HG02588 (cell line): ENCODE data around the gene IFNB1.

Experiments
- ATAC-seq: cut with Tn5 transposase; IDR thresholded peaks from one replicate; pipeline ENCODE4 v1.9.1; 2021; ENCODE audit warnings: mild to moderate bottlenecking, moderate library complexity; ENCODE audit not compliant: unreplicated experiment

The IFNB1 gene

DNA sequence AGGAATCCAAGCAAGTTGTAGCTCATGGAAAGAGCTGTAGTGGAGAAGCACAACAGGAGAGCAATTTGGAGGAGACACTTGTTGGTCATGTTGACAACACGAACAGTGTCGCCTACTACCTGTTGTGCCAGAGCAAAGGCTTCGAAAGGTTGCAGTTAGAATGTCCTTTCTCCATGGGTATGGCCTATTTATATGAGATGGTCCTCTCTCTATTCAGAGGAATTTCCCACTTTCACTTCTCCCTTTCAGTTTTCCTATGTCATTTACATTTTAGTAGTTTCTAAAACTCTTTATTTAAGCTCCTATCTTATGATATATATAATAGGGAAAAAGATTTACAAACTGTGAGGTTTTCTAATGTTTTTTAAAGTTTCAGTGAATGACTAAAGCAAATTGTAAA lies at the start of gene IFNB1:
TSS of gene IFNB1 (minus strand) at position 162 of the 400 bp plus-strand sequence. CDS start at position 89, 73 bp downstream.
- ATAC-seq = no peak

DNA sequence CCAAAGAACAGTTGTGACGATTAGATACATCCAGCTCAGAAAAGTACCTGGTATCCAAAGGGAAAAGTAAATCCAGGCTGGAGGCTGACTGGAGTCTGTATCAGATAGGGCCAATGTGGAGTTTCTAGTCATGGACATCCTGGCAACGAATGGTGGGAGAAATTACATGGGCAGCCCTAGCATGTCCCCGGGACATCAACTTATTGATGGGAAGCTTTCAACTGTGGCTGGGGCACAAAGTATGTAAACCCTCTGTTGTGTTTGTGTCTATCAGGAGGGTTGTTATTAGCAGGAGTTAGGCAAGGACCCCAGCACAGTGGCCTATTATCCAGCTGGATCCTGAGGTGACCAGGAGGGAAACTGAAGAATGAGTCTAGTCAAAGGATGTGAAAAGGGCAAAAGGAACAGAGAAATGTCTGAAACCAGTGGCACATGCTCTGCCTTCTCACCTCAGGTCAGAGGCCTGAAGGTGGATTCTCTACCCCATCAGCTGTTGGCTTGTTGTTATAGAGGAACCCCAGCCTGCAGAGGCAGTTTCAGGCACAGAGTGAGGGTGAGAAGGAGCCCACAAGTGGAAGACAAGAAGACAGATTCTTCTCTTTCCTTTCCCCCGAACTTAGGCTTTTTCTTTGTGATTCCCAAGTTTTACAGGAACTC lies 44.0 kb upstream of the IFNB1 start:
- ATAC-seq = peak; percentile 99

GRCh38 chr9:21121079-21121478 lies 43.3 kb upstream of the IFNB1 start:
- ATAC-seq = peak; percentile 48

DNA sequence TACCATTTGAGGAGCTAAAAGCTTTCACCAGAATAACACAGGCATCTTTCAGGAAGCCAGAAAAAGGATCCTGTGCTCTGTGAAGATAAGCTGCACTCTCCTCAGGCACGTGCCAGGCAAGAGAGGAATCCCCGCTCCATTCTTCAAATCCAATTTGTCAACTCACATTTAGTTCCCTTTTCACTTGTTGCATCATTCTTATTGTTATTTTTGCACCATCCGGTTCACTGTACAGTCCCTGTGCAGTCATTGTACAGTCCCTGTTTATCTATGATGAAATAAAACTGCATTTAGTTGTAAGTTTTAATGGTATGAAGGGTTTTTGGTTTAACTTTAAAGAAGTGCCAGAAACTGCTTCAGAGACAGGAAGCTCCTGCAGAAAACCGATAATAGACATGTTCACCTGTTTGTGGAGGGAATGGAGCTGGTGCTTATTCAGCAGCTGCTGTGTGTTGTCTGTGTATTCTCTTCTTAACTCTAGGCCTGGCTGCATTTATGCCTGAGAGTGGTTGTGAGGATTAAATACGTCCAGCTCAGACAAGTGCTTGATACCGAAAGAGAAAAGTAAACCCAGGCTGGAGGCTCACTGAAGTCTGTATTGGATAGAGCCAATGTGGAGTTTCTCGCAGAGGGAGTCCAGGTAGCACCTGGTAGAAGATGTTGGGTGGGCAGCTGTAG lies 41.5 kb upstream of the IFNB1 start:
- no peak for ATAC-seq

DNA sequence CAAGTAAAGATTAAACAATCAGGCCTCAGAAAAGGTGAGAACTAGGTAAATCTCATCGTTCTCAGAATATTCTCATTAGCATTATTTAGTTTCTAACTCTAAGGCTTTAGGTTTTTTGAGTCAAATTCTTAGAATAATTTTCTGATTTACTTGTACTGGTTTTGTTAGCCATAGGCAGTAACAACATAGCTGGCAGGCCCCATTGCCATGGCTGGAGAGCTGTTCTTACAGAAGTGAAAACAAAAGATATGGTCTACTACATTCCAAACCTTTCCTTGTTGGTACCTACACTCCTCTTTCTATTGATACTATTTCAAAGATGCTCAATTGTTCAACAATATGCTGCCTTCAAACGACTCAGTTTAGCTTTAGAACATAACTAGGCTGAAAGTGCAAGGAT lies 36.6 kb upstream of the IFNB1 start:
- ATAC-seq = no peak

- peak; percentile 95 for ATAC-seq
Measured at GRCh38 chr9:21110708-21111576, 33.2 kb upstream of the IFNB1 start.

- no peak for ATAC-seq
Measured at GRCh38 chr9:21104787-21105186, 27.0 kb upstream of the IFNB1 start.

GRCh38 chr9:21102305-21102704 lies 24.6 kb upstream of the IFNB1 start:
- ATAC-seq = no peak

DNA sequence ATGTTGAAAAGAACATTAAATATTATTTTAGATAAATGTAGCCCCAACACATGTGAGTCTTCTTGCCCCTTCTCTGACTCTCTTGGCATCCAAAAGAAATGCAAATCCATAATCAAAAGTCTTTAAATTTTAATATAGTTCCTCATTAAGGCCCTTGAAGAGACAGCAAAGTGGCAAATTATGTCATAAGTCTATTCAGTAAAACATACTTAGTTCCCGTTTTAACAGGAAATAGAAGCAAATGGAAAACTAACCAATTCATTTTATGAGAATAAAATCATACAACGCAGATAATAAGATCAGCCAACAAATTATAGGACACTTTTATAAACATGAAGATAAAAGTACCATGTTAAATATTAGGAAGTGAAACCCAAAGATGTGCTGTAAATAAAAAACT lies 20.1 kb upstream of the IFNB1 start:
- no peak for ATAC-seq

DNA sequence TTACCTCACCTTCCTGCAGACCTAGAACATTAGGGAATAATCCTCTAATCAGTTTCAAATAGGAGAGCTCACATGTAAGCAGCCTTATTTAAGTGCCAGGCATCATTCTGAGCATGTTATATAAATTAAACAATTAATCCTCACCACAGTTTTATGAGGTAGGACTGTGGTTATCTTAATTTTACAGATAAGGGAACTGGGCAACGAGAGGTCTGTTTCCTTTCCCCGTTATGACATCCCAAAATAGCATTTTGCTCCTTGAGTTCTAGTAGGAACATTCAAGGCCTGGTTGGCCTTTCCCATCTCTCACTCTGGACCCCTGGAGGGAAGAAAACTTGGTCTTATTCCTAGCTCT lies 19.1 kb upstream of the IFNB1 start:
- no peak for ATAC-seq

- peak; percentile 67 for ATAC-seq
Measured at GRCh38 chr9:21096172-21096900, 18.6 kb upstream of the IFNB1 start.

DNA sequence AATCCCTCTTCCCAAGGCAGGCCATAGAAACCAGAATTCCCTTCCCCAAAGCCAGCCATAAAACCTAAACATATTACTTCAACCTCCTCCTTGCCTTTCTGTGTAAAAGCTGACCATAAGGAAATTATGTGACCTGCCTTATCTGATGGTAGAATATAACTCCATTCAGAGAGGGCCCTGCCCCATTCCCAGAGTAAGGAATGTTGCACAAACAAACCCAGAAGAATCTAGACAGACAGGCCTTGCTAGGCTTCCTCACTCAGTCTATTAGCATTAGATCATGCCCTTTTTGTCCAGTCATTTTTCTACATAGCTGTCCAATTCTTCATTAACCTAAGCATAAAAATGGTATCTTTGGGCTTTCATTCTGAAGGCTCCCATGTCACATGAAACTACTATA lies 17.8 kb upstream of the IFNB1 start:
- no peak for ATAC-seq

GRCh38 chr9:21086538-21086937 lies 8.8 kb upstream of the IFNB1 start:
- ATAC-seq = no peak

GRCh38 chr9:21085005-21085404 lies 7.3 kb upstream of the IFNB1 start:
- ATAC-seq = no peak

- ATAC-seq = no peak
Measured at GRCh38 chr9:21084242-21084850, 6.6 kb upstream of the IFNB1 start.

DNA sequence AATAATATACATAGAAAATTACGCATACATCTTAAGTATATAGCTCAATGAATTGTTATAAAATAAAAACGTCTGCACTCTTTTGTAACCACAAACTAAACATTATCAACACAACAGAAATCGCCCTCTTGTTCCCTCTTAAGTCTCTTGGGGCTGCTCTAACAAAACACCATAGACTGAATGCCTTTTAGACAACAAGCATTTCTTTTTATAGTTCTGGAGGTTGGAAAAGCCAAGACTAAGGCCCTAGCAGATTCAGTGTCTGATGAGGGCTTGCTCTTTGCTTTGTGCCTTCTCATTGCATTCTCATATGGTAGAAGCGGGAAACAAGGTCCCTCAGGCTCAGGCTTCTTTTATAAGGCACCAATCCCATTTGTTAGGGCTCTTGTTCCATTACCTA lies 4.9 kb upstream of the IFNB1 start:
- ATAC-seq = no peak

GRCh38 chr9:21081999-21082398 lies 4.3 kb upstream of the IFNB1 start:
- no peak for ATAC-seq

- ATAC-seq = no peak
Measured at GRCh38 chr9:21081451-21081850, 3.7 kb upstream of the IFNB1 start.

DNA sequence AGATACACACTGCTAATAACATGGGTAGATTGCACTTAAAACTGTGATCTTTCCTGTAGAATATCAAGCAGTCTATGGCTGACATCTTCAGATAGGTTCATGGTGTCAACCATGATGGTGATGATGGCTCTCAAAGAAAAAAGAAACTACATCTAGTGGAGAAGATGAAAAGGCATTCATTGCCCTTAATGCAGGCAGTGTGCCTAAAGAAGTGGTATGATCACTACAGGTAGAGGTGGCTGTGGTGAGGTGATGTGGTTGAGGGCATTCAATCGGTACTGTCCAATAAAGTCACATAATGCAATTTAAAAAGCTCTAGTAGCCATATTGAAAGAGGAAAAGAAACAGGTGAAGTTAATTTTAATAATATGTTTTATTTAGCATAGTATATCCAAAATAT lies 3.1 kb upstream of the IFNB1 start:
- no peak for ATAC-seq

GRCh38 chr9:21078702-21079101 lies 960 bp upstream of the IFNB1 start:
- ATAC-seq = no peak

GRCh38 chr9:21075484-21075883 lies 2.3 kb downstream of the IFNB1 start:
- ATAC-seq = no peak
